ENCODE measurements around the gene ZIC1. TPM values are rescaled to one million over a fixed set of nuclear protein-coding genes. Genes with fewer than 3 reads are reported as not detected.

The ZIC1 gene
- total RNA-seq, 1 experiment from 2014 or later, result not detected

DNA sequence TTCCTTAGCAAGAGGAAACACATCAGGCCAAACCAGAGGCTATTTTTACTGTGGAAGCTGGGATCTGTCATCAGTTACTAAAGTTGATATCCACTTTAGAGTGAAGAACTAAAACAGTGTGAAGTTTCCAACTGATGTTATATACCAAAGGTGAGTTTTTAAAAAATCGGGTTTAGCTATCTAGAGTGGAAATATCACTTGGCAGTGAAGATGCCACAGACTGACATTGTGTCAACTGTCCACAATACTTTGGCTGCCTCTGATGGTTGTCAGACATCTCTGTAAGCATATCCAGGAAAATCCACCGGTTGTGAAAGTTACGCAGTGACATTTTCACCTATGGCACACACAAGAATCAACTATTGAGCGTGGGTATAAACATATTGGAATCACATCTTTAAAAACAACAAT is 9.2 kb downstream of the ZIC1 start:
- no peak overlapping the region for H3K9ac ChIP-seq (ENCODE audit: low read length)
- H3K79me2 ChIP-seq (ENCODE audit: insufficient read depth, low read length), result no peaks in the 10 kb centered on the region
- ChIA-PET RAD21 (ENCODE audit: low non-redundant PET in 1 of 2, low total read pairs in 2 of 2, uncharacterized antibody in 2 of 2, unreplicated experiment in 2 of 2) (no interaction called here), CTCF (no interaction called here), POLR2A (no interaction called here)
- H4K20me1 ChIP-seq (ENCODE audit: insufficient read depth), result no peaks in the 10 kb centered on the region
- intact Hi-C loops (cut with micrococcal nuclease), result no loop called here
- H3K36me3 ChIP-seq (ENCODE audit: control insufficient read depth in 1 of 2, insufficient read depth in 2 of 2, low read length in 2 of 2), result no peaks in the 10 kb centered on the region
- no peaks in the 10 kb centered on the region for H3K9me3 ChIP-seq (ENCODE audit: control insufficient read depth in 1 of 2, insufficient read depth in 1 of 2, low read depth in 1 of 2, low read length in 2 of 2)
- no peak for ATAC-seq
- no peak overlapping the region for H3K27ac ChIP-seq (ENCODE audit: low read depth, low read length)
- H3K4me2 ChIP-seq (ENCODE audit: low read length), result no peak overlapping the region
- TF ChIP-seq POLR2AphosphoS5 (IDR thresholded peaks at IDR 0.05; ENCODE audit: low read depth, low read length) (no peak), ZNF274 (IDR thresholded peaks at IDR 0.05; ENCODE audit: low read depth, low read length) (no peak), SIN3A (IDR thresholded peaks at IDR 0.05; ENCODE audit: low read depth) (no peak), JUND (IDR thresholded peaks at IDR 0.05) (no peak), ELF1 (IDR thresholded peaks at IDR 0.05; ENCODE audit: borderline replicate concordance, low read depth) (no peak), CEBPB (IDR thresholded peaks at IDR 0.05; ENCODE audit: low read depth) (no peak), CBX3 (IDR thresholded peaks at IDR 0.05; ENCODE audit: low read depth) (no peak), POLR2A (IDR thresholded peaks at IDR 0.05; ENCODE audit: borderline replicate concordance, extremely low read depth, insufficient read depth, insufficient read length) (no peak), RAD21 (IDR thresholded peaks at IDR 0.05; ENCODE audit: low read depth) (no peak), SRF (IDR thresholded peaks at IDR 0.05; ENCODE audit: low read depth) (no peak), FOSL1 (IDR thresholded peaks at IDR 0.05; ENCODE audit: low read depth) (no peak), EZH2phosphoT487 (IDR thresholded peaks at IDR 0.05; ENCODE audit: borderline replicate concordance) (no peak), SP1 (IDR thresholded peaks at IDR 0.05; ENCODE audit: low read depth) (no peak), TCF7L2 (IDR thresholded peaks at IDR 0.05; ENCODE audit: borderline replicate concordance, extremely low read depth, insufficient read depth, insufficient read length) (no peak), ZFX (IDR thresholded peaks at IDR 0.05) (no peak)
- TF ChIP-seq, protein P1, sequence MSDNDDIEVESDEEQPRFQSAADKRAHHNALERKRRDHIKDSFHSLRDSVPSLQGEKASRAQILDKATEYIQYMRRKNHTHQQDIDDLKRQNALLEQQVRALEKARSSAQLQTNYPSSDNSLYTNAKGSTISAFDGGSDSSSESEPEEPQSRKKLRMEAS (IDR thresholded peaks at IDR 0.05), result no peak
- TF ChIP-seq, protein P2, sequence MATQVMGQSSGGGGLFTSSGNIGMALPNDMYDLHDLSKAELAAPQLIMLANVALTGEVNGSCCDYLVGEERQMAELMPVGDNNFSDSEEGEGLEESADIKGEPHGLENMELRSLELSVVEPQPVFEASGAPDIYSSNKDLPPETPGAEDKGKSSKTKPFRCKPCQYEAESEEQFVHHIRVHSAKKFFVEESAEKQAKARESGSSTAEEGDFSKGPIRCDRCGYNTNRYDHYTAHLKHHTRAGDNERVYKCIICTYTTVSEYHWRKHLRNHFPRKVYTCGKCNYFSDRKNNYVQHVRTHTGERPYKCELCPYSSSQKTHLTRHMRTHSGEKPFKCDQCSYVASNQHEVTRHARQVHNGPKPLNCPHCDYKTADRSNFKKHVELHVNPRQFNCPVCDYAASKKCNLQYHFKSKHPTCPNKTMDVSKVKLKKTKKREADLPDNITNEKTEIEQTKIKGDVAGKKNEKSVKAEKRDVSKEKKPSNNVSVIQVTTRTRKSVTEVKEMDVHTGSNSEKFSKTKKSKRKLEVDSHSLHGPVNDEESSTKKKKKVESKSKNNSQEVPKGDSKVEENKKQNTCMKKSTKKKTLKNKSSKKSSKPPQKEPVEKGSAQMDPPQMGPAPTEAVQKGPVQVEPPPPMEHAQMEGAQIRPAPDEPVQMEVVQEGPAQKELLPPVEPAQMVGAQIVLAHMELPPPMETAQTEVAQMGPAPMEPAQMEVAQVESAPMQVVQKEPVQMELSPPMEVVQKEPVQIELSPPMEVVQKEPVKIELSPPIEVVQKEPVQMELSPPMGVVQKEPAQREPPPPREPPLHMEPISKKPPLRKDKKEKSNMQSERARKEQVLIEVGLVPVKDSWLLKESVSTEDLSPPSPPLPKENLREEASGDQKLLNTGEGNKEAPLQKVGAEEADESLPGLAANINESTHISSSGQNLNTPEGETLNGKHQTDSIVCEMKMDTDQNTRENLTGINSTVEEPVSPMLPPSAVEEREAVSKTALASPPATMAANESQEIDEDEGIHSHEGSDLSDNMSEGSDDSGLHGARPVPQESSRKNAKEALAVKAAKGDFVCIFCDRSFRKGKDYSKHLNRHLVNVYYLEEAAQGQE (IDR thresholded peaks at IDR 0.05; ENCODE audit: low read depth), result no peak
- TF ChIP-seq, protein P3, sequence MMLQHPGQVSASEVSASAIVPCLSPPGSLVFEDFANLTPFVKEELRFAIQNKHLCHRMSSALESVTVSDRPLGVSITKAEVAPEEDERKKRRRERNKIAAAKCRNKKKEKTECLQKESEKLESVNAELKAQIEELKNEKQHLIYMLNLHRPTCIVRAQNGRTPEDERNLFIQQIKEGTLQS (IDR thresholded peaks at IDR 0.05), result no peak
- TF ChIP-seq, protein P4, sequence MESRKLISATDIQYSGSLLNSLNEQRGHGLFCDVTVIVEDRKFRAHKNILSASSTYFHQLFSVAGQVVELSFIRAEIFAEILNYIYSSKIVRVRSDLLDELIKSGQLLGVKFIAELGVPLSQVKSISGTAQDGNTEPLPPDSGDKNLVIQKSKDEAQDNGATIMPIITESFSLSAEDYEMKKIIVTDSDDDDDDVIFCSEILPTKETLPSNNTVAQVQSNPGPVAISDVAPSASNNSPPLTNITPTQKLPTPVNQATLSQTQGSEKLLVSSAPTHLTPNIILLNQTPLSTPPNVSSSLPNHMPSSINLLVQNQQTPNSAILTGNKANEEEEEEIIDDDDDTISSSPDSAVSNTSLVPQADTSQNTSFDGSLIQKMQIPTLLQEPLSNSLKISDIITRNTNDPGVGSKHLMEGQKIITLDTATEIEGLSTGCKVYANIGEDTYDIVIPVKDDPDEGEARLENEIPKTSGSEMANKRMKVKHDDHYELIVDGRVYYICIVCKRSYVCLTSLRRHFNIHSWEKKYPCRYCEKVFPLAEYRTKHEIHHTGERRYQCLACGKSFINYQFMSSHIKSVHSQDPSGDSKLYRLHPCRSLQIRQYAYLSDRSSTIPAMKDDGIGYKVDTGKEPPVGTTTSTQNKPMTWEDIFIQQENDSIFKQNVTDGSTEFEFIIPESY (IDR thresholded peaks at IDR 0.05; ENCODE audit: extremely low read depth, insufficient replicate concordance, low read length), result no peak
- TF ChIP-seq, protein P5, sequence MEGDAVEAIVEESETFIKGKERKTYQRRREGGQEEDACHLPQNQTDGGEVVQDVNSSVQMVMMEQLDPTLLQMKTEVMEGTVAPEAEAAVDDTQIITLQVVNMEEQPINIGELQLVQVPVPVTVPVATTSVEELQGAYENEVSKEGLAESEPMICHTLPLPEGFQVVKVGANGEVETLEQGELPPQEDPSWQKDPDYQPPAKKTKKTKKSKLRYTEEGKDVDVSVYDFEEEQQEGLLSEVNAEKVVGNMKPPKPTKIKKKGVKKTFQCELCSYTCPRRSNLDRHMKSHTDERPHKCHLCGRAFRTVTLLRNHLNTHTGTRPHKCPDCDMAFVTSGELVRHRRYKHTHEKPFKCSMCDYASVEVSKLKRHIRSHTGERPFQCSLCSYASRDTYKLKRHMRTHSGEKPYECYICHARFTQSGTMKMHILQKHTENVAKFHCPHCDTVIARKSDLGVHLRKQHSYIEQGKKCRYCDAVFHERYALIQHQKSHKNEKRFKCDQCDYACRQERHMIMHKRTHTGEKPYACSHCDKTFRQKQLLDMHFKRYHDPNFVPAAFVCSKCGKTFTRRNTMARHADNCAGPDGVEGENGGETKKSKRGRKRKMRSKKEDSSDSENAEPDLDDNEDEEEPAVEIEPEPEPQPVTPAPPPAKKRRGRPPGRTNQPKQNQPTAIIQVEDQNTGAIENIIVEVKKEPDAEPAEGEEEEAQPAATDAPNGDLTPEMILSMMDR (IDR thresholded peaks at IDR 0.05 in 2 of 3, conservative IDR thresholded peaks at IDR 0.05 in 1 of 3; ENCODE audit: borderline replicate concordance in 1 of 3, insufficient read depth in 1 of 3, low read depth in 2 of 3, low read length in 2 of 3), result no peak
- H3K9me2 ChIP-seq (ENCODE audit: insufficient read depth), result no peaks in the 10 kb centered on the region
- no peaks in the 10 kb centered on the region for H3K4me1 ChIP-seq (ENCODE audit: control insufficient read depth in 1 of 2, insufficient read depth in 2 of 2, low read length in 2 of 2)
- no peak overlapping the region for H3K4me3 ChIP-seq (replicated peaks in 1 of 2; ENCODE audit: low read depth in 1 of 2, low read length in 2 of 2)
- no TSS peak for BruUV-seq (replicated peaks)
- DNase-seq (ENCODE audit: low read depth, low spot score), result no peak
- H3K27me3 ChIP-seq (ENCODE audit: insufficient read depth, low read length), result no peaks in the 10 kb centered on the region
- H2AFZ ChIP-seq (ENCODE audit: low read depth, low read length, poor library complexity, severe bottlenecking), result no peak overlapping the region

Measured in HCT116 (cell line).